NCI-H2107 treated with DMSO at 0.1 percent for 48 hours (cell line): Measurements from ENCODE around the gene RAPGEF5.

Experiments
- DNase-seq: peaks from one replicate; lab custom pipeline; 2025; ENCODE audit not compliant: unreplicated experiment; lab: John Stamatoyannopoulos, UW

Gene RAPGEF5

GRCh38 chr7:22229148-22229547 lies 127.8 kb downstream of the RAPGEF5 start:
- no peak for DNase-seq

DNA sequence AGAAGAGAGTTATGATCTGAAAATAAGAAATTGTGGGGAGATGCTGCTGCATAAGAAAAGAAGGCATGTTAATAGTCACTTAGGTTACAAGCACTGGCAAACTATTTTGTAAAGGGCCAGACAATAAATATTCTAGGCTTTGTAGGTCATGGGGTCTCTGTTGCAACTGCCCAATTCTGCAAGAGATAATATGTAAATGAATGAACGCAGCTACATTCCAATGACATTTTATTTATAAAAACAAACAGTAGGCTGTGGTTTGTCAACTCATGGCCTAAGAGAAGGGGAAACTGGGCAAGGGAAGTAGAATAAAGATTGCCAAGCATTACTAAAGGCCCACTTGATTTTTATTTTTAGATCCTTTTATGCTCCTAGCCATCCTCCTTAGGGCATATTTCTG lies 133.1 kb downstream of the RAPGEF5 start:
- no peak for DNase-seq

DNA sequence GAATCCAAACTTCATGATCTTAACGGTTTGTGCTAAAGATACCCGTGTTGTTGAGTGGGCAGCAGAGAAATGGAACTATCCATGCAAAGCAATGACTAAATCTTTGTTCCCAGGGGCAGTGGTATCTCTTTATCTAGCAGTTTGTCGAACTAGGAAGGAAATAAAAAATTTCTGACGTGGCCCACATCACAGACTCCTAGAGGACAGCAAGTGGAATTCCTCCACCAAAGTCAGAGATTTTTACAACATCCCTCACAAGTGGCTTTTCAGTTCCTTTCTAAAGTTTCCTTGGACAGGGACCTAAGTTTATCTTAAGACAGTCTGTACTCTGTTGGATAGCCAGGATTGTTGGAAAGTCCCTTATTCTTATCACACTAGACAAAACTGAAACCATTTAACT lies 136.0 kb downstream of the RAPGEF5 start:
- DNase-seq, result no peak

DNA sequence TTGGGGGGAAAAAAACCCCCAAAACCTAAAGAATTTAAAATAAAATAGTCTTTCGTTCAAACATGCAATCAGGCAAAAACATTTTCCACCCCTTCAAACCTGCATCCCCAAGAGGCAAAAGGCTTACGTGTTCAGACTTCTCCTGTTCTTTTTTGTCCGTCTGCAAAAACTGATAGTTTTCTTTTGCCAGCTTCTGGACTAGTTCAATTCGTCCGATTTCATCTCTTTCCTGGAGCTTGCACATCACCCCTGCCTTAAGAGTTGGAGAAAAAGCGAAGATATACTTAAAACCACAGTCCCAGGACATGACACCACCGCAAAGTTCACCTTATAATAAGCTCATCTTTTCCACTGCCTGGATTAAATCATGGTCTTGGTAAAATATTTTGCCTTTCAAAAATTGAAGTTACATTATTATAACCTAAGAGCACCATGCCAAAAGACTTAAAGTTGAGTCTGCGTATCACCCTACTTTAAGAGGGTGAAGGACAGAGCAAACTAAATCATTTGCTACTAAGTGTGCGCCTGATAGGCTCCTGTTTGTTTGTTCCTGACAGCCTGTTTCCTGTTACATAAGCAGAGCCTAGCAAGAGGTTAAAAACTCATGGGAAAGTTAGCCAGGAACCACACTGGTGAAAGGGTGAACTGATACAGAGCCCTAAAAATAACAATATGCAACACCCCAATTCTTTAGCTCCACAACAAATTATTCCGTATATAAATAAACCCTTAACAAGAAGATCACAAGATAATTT lies 137.0 kb downstream of the RAPGEF5 start:
- no peak for DNase-seq

DNA sequence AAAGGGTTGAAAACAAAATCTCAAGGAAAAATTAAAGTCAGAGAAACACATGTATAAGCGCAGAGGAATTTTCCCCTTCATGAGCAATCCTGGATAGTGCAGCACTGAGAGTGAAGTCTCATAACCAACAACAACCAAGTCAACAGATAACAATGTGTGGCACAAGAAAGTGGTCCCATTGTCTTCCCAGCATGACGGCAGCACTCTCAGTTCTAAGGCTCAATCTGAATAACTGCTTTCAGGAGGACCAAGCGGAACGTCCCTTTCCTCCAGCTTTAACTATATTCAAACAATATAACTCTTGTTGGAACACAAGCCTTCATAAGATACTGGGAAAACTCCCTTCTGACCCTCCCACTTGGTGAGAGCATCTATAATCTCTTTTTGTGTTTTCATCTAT lies 137.9 kb downstream of the RAPGEF5 start:
- no peak for DNase-seq

- no peak for DNase-seq
These were observed 140.0 kb downstream of the RAPGEF5 start for GRCh38 chr7:22216832-22217475.

- no peak for DNase-seq
These were observed 140.6 kb downstream of the RAPGEF5 start for GRCh38 chr7:22216309-22216708.

GRCh38 chr7:22214000-22214399 lies 143.0 kb downstream of the RAPGEF5 start:
- DNase-seq, result no peak

GRCh38 chr7:22213081-22213480 lies 143.9 kb downstream of the RAPGEF5 start:
- DNase-seq, result no peak

GRCh38 chr7:22210967-22211366 lies 146.0 kb downstream of the RAPGEF5 start:
- DNase-seq, result no peak

DNA sequence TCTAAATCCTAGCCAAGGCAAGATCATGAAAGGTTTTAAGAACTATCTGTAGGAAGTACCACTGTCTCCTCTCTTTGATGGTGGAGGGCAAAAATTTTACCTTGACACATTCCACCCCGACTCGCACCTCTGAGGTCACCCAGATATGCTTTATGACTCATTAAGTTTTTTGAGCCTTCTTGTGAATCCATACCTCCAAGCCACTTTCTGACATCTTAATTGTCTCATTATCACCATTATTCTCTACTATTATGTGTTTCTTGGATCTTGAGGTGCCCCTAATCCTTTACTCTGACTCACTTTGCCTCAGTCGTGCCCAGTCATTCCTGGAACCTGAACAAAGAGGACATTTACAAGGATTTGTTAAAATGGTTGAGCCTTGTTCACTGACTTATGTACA lies 146.6 kb downstream of the RAPGEF5 start:
- DNase-seq, result no peak

DNA sequence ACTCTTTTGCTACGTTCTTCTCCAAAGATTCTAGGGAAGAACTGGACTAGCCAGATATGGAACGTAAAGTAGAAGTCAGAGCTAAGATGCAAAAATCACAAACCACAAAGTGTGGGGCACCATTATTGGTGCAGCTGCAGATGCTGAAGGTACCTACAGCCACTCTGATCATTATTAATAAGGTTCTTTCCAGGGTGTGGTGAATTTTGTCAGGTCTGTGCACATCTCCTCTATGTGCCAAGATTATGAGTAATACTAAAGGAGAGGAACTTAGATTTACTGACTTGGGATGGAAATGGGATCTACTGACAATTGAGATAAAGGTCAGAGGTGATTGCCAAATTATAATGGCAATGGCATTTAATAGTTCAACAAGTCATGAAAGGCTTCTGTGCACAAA lies 148.2 kb downstream of the RAPGEF5 start:
- no peak for DNase-seq

- no peak for DNase-seq
These were observed 149.2 kb downstream of the RAPGEF5 start for GRCh38 chr7:22207724-22208225.

- no peak for DNase-seq
These were observed 151.3 kb downstream of the RAPGEF5 start for GRCh38 chr7:22205631-22206030.

GRCh38 chr7:22204312-22204711 lies 152.6 kb downstream of the RAPGEF5 start:
- DNase-seq, result no peak

GRCh38 chr7:22202141-22202540 lies 154.8 kb downstream of the RAPGEF5 start:
- no peak for DNase-seq

- DNase-seq, result peak; percentile 8
These were observed 155.6 kb downstream of the RAPGEF5 start for GRCh38 chr7:22201186-22201880.

GRCh38 chr7:22200777-22201176 lies 156.2 kb downstream of the RAPGEF5 start:
- DNase-seq, result no peak

DNA sequence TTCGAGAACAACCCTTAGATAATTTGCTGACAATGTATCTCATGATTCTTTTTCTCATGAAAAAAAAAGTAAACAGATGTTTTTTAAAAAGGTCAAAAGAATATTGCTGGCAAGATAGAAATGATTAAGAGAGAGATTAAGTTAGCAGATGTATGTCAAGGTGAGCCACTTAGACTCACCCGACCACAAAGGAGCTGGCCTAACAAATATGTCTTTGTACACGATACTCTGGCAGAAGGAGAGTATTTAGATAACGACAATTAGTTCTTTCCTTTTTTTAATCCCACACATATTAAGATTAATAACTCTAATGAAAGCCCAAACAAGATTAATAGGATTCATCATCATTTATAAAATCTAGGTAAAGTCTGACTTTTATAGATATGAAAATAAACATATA lies 156.7 kb downstream of the RAPGEF5 start:
- DNase-seq, result no peak

DNA sequence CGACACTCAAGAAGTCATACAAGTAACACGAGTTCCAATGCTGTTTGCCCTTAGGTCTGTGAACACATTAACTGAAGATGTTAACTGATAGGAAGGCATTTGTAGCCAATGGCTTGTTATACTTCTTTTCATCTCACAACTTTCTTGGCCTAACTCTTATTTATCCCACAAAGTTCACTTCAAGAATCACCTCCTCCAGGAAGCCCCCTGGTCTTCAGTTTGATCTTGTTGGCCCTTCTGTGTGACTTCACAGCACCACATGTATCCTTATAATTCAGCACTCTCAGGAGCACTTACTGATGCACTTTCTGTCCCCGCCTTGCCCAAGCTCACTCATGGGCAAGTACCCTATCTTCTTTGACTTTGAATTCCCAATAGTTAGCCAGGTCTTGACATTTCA lies 159.6 kb downstream of the RAPGEF5 start:
- no peak for DNase-seq

DNA sequence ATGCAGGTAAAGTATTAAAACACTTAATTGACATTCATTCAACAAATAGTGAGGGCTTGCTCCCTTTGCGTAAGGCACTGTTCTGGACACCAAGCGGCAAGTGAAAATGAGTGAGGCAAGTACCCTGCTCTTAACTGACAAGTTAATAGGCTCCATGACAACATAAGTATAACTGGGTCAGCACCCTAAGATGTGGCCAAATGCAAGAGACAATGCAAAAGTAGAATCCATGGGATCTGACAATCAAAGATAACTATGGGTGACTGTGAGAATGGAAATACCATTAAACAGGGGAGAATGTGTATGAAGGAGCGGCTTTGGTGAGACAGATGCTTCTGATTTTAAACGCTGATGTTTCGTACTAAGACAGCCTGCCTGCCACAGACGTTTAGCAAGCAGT lies 160.5 kb downstream of the RAPGEF5 start:
- DNase-seq, result no peak
